Measurements from ENCODE around the gene TBC1D22A.
A peak's percentile ranks its signal among the peaks of the same experiment; 100 is the strongest.
"Not testable (repeated sequence)": the region's sequence is repeated elsewhere in the genome, so short reads cannot be mapped to it uniquely, and the experiment has no call there.

TBC1D22A gene

GRCh38 chr22:46774253-46774979 lies 12.0 kb downstream of the TBC1D22A start:
- DNase-seq: peak in 1 of 5 experiments; percentile 57

- DNase-seq: peak in 1 of 5 experiments; percentile 38
Observed at GRCh38 chr22:46774980-46775849, 12.8 kb downstream of the TBC1D22A start.

- DNase-seq: no peak
Observed at GRCh38 chr22:46775850-46776826, 13.7 kb downstream of the TBC1D22A start.

- no peak for DNase-seq
Observed at GRCh38 chr22:46776876-46777608, 14.6 kb downstream of the TBC1D22A start.

GRCh38 chr22:46777609-46777970 lies 15.1 kb downstream of the TBC1D22A start:
- peak in 1 of 5 experiments; percentile 39 for DNase-seq

GRCh38 chr22:46779023-46779422 lies 16.6 kb downstream of the TBC1D22A start:
- no peak for DNase-seq

GRCh38 chr22:46779651-46780050 lies 17.2 kb downstream of the TBC1D22A start:
- DNase-seq: no peak

- no peak for DNase-seq
Observed at GRCh38 chr22:46780453-46780852, 18.0 kb downstream of the TBC1D22A start.

- DNase-seq: no peak
Observed at GRCh38 chr22:46781291-46781690, 18.8 kb downstream of the TBC1D22A start.

GRCh38 chr22:46782200-46782599 lies 19.8 kb downstream of the TBC1D22A start:
- not testable (repeated sequence) for DNase-seq

GRCh38 chr22:46783721-46784120 lies 21.3 kb downstream of the TBC1D22A start:
- DNase-seq: no peak

- peak in 1 of 5 experiments; percentile 66 for DNase-seq
Observed at GRCh38 chr22:46788441-46789172, 26.2 kb downstream of the TBC1D22A start.

- DNase-seq: no peak
Observed at GRCh38 chr22:46789992-46790391, 27.5 kb downstream of the TBC1D22A start.

- peak; percentile 38 to 95 (median 67) for DNase-seq
Observed at GRCh38 chr22:46791201-46791731, 28.8 kb downstream of the TBC1D22A start.

- DNase-seq: no peak
Observed at GRCh38 chr22:46792061-46792796, 29.8 kb downstream of the TBC1D22A start.

GRCh38 chr22:46792841-46793261 lies 30.4 kb downstream of the TBC1D22A start:
- DNase-seq: no peak

GRCh38 chr22:46793497-46793896 lies 31.0 kb downstream of the TBC1D22A start:
- DNase-seq: no peak

- no peak for DNase-seq
Observed at GRCh38 chr22:46794067-46794466, 31.6 kb downstream of the TBC1D22A start.

- no peak for DNase-seq
Observed at GRCh38 chr22:46794491-46794890, 32.0 kb downstream of the TBC1D22A start.

- DNase-seq: no peak
Observed at GRCh38 chr22:46795140-46795539, 32.7 kb downstream of the TBC1D22A start.

Measured in T-helper 2 cell (primary cell).